Activated naive CD4-positive, alpha-beta T cell treated with anti-CD3 and anti-CD28 coated beads, Interleukin-2, amount 50 U/mL, for 72 hours (primary cell): ENCODE data around the gene PRPF8. TPM values are rescaled to one million over a fixed set of nuclear protein-coding genes. Genes with fewer than 3 reads are reported as not detected.
"Not testable (repeated sequence)": the region's sequence is repeated elsewhere in the genome, so short reads cannot be mapped to it uniquely, and the experiment has no call there.

Source experiments
- ATAC-seq, 2 donors: fragments of 150-1000 bp; cut with Tn5 transposase; 2 replicates each; pipeline ENCODE4 v1.10.0; 2021; ENCODE audit warnings: mild to moderate bottlenecking in 2 of 2, moderate library complexity in 2 of 2
- DNase-seq, 2 donors: peaks; one replicate each; pipeline ENCODE4 v3.0.0; 2021 to 2022; ENCODE audit warnings: low spot score in 2 of 2
- H3K27ac Mint-ChIP-seq, 2 donors: one replicate each; pipeline ENCODE4 v1.8.0; 2022; ENCODE audit warnings: mild to moderate bottlenecking in 2 of 2, mixed read lengths in 2 of 2
- H3K36me3 Mint-ChIP-seq, 2 donors: one replicate each; pipeline ENCODE4 v1.8.0; 2022; ENCODE audit warnings: mixed read lengths in 2 of 2
- H3K9me3 Mint-ChIP-seq, 2 donors: one replicate each; pipeline ENCODE4 v1.8.0; 2022; ENCODE audit warnings: mixed read lengths in 2 of 2
- total RNA-seq, 2 donors: library from RNA; stranded (reverse); gene quantifications; one replicate each; pipeline ENCODE4 v1.2.3, GENCODE V29; 2022

Gene PRPF8
- 100 to 1,000 TPM; 414 to 433 TPM for total RNA-seq

GRCh38 chr17:1684378-1685189, at the start of gene PRPF8:
Gene PRPF8, minus strand, starts transcription at chr17:1684867. Its CDS starts 296 bp downstream, at chr17:1684571.
- no peaks in the 10 kb centered on the region for H3K9me3 Mint-ChIP-seq
- peaks cover 44 to 54% of the 10 kb centered on the region in 2 donors for H3K36me3 Mint-ChIP-seq
- DNase-seq (peak; percentile 98), ATAC-seq (peak; percentile 100)
- peak within 1 kb of the TSS; percentile 88 to 98 for H3K27ac Mint-ChIP-seq

- peak overlapping the region in 1 of 2 donors; percentile 38 for H3K27ac Mint-ChIP-seq
- H3K9me3 Mint-ChIP-seq = no peaks in the 10 kb centered on the region
- ATAC-seq (no peak), DNase-seq (no peak)
- H3K36me3 Mint-ChIP-seq = no peaks in the 10 kb centered on the region
Observed at GRCh38 chr17:1733759-1734158, 49.1 kb upstream of the PRPF8 start.

DNA sequence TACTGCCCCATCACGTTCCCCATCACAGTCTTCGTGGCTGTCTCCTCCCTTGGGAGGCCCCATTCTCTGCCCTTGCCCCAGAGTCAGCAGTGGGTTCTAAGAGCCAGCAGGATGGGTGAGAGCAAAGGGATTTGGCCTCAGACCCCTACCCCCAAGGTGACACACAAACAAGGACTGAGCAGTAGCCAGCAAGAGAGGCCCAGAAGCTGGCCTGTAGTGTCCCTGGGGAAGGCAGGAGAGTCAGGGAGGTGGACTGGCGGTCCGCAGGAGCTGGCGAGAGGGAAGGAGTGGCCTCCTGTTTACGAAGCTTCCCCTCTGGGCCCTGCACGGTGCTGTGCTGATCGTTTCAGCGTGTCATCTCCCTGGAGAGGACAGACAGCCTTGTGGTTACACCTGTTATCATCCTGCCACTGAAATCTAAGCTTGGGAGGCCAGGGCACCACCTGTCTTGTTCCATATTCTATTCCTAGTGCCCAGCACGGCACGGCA, 48.2 kb upstream of the PRPF8 start:
- H3K36me3 Mint-ChIP-seq = no peaks in the 10 kb centered on the region
- DNase-seq = no peak
- H3K27ac Mint-ChIP-seq = no peak overlapping the region
- no peak for ATAC-seq
- no peaks in the 10 kb centered on the region for H3K9me3 Mint-ChIP-seq

GRCh38 chr17:1732241-1732832, 47.7 kb upstream of the PRPF8 start:
- DNase-seq (no peak), ATAC-seq (no peak)
- Mint-ChIP-seq H3K36me3 (no peaks in the 10 kb centered on the region), H3K27ac (no peak overlapping the region), H3K9me3 (no peaks in the 10 kb centered on the region)

DNA sequence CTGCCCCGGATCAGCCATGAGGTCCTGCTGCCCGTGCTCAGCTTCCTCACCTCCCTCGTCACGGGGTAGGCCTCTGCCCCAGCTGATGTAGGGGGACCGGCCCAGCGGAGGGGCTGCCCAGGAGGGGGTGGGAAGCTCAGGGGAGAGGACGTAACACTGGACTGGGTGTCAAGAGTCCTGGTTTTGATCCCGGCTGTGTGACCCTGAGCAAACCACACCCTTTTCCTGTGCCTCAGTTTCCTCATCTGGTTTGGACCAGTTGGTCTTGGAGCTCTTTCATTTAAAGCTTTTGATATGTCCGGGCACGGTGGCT, 46.5 kb upstream of the PRPF8 start:
- Mint-ChIP-seq H3K36me3 (no peaks in the 10 kb centered on the region), H3K27ac (no peak overlapping the region), H3K9me3 (no peaks in the 10 kb centered on the region)
- DNase-seq (no peak), ATAC-seq (no peak)

DNA sequence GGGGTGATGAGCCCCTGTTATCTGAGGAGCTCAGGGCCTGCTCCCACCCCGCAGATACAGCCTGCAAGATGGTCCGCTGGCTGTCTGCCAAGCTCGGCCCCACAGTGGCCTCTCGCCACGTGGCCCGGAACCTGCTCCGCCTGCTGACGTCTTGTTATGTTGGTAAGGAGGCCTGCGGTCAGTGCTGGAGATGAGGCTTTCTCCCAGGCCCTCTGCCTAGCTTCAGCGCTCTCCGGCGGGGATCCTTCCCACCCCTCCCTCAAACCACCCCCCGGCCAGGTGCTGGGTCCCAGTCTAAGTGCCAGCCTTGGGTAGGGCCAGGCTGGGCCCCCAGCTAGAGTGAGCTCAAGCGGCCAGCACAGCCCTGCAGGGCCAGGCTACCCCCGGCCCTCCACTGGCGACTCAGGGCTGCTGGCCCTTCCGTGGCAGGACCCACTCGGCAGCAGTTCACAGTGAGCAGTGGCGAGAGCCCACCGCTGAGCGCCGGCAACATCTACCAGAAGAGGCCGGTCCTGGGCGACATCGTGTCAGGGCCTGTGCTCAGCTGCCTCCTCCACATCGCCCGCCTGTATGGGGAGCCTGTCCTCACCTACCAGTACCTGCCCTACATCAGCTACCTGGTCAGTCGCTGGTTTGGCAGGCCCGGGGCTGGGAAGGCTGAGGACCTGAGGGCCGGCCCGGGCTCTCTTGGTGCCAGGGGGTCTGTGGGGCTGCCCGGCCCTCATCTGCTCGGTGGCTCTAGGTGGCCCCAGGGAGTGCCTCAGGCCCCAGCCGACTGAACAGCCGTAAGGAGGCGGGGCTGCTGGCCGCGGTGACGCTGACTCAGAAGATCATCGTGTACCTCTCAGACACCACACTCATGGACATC, 45.9 kb upstream of the PRPF8 start:
- ATAC-seq = peak in 1 of 2 donors; percentile 16
- Mint-ChIP-seq H3K27ac (no peak overlapping the region), H3K36me3 (no peaks in the 10 kb centered on the region), H3K9me3 (no peaks in the 10 kb centered on the region)
- DNase-seq = no peak

DNA sequence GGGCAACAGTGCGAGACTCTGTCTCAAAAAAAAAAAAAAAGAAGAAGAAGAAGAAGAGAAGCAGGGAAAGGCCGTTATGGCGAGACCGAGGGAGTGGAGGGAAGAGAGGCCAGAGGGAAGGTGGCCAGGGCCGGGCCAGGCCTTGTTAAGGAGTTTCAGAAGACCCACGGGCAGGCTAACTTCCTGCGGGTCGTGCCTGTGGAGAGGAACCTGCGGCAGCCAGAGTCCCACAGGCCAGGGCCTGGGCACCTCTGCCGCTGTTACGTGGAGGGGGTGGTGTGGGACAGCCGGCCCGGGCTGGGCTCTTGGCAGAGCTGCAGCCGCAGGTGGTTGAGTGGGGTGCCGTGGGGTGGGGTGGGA, 45.3 kb upstream of the PRPF8 start:
- DNase-seq = no peak
- no peaks in the 10 kb centered on the region for H3K36me3 Mint-ChIP-seq

GRCh38 chr17:1727876-1728630, 43.4 kb upstream of the PRPF8 start:
- DNase-seq (no peak), ATAC-seq (no peak)
- Mint-ChIP-seq H3K27ac (peak overlapping the region in 1 of 2 donors; percentile 28), H3K36me3 (no peaks in the 10 kb centered on the region), H3K9me3 (no peaks in the 10 kb centered on the region)

More for the DNA sequence above, 45.3 kb upstream of the PRPF8 start:
- H3K27ac Mint-ChIP-seq = no peak overlapping the region
- no peaks in the 10 kb centered on the region for H3K9me3 Mint-ChIP-seq
- ATAC-seq = no peak

DNA sequence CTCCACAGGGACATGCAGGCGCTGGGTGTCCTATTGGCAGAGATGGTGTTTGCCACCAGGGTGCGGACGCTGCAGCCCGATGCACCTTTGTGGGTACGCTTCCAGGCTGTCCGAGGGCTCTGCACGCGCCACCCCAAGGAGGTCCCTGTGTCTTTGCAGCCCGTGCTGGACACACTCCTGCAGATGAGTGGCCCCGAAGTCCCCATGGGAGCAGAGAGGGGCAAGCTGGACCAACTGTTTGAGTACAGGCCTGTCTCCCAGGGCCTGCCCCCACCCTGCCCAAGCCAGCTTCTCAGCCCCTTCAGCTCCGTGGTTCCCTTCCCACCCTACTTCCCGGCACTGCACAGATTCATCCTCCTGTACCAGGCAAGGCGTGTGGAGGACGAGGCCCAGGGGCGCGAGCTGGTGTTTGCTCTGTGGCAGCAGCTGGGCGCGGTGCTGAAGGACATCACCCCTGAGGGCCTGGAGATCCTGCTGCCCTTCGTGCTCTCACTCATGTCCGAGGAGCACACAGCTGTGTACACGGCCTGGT, 42.7 kb upstream of the PRPF8 start:
- Mint-ChIP-seq H3K27ac (no peak overlapping the region), H3K9me3 (no peaks in the 10 kb centered on the region), H3K36me3 (no peaks in the 10 kb centered on the region)
- no peak for DNase-seq
- ATAC-seq = no peak

GRCh38 chr17:1726626-1727257, 42.1 kb upstream of the PRPF8 start:
- H3K27ac Mint-ChIP-seq = no peak overlapping the region
- no peak for DNase-seq
- H3K9me3 Mint-ChIP-seq = no peaks in the 10 kb centered on the region
- no peaks in the 10 kb centered on the region for H3K36me3 Mint-ChIP-seq
- ATAC-seq = no peak

GRCh38 chr17:1725642-1726511, 41.2 kb upstream of the PRPF8 start:
- Mint-ChIP-seq H3K36me3 (no peaks in the 10 kb centered on the region), H3K27ac (no peak overlapping the region), H3K9me3 (no peaks in the 10 kb centered on the region)
- DNase-seq (no peak), ATAC-seq (no peak)

GRCh38 chr17:1724869-1725641, 40.4 kb upstream of the PRPF8 start:
- Mint-ChIP-seq H3K27ac (no peak overlapping the region), H3K9me3 (no peaks in the 10 kb centered on the region), H3K36me3 (no peaks in the 10 kb centered on the region)
- no peak for DNase-seq
- ATAC-seq = peak; percentile 62 to 68

- Mint-ChIP-seq H3K36me3 (no peaks in the 10 kb centered on the region), H3K9me3 (no peaks in the 10 kb centered on the region), H3K27ac (peak within 1 kb of the TSS; percentile 77 to 91)
- DNase-seq (peak; percentile 81 to 87), ATAC-seq (peak; percentile 87 to 89)
Observed at GRCh38 chr17:1724351-1724868, 39.7 kb upstream of the PRPF8 start, which contains the start of gene WDR81. Gene WDR81, plus strand, starts transcription at chr17:1724704. Its CDS starts 256 bp downstream, at chr17:1724960.

DNA sequence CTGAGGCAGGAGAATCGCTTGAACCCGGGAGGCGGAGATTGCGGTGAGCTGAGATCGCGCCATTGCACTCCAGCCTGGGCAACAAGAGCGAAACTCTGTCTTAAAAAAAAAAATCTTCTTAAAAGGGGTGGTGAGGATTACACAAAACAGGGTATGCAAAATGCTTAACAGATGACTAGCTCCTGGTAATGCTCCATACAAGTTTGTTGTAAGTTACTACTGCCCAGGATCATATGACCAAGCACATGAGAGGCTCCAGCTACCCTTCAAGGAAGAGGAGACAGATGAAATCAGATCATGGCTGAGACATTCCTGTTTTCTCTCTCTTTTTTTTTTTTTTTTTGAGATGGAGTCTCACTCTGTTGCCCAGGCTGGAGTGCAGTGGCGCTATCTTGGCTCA, 37.4 kb upstream of the PRPF8 start:
- not testable (repeated sequence) for ATAC-seq, H3K27ac Mint-ChIP-seq, H3K36me3 Mint-ChIP-seq, DNase-seq, H3K9me3 Mint-ChIP-seq
